Measurements from ENCODE around the gene VPS16. TPM values are rescaled to one million over a fixed set of nuclear protein-coding genes. Genes with fewer than 3 reads are reported as not detected.

Gene VPS16
- total RNA-seq, 1 donor from 2014 or later, result 46.0 TPM

- H3K36me3 Mint-ChIP-seq (ENCODE audit: low read depth), result peaks cover 26% of the 10 kb centered on the region
These were observed 31.3 kb downstream of the VPS16 start for GRCh38 chr20:2871661-2872458.

DNA sequence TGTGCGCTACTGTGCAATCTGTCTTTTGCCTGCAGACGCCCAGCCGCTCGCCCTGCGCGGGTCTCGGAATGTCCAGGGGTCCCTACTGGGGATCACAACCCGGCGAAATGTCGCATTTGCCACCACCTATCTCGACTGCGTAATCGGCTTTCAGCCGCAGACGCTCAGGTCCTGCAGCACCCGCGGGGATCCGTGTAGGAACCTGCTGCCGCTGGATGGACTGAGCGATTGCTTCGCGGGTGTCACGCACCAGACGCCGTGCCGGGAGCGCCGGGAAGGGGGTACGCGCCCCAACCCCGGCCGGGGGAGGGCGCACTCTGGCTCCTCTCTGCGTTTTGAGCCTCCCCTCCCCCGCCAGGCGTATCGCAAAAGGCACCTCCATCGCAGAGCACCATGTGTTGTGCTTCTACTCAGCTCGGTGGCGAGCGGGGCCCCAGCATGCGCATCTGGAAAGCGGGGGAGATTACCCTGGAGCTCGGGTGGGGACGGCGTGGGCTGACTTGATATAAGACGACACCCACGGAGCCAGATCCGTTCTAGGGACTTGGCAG, 32.0 kb downstream of the VPS16 start:
- Mint-ChIP-seq H3K36me3 (ENCODE audit: low read depth) (peaks cover 28% of the 10 kb centered on the region), H3K9me3 (no peaks in the 10 kb centered on the region), H3K27ac (peak overlapping the region; percentile 95), H3K4me1 (ENCODE audit: low read depth) (peaks cover 50% of the 10 kb centered on the region), H3K4me3 (peak overlapping the region; percentile 91), H3K27me3 (ENCODE audit: insufficient read depth) (no peaks in the 10 kb centered on the region)
- DNase-seq (ENCODE audit: low spot score), result peak; percentile 69
- intact Hi-C loops (cut with micrococcal nuclease), result loop anchor here (1.0 to 10.0 kb wide), 11 partner anchors 12 to 332 kb away; partner anchors contain the start of genes DDRGK1, FASTKD5, ITPA and PCED1A

More at GRCh38 chr20:2871661-2872458, 31.3 kb downstream of the VPS16 start:
- Mint-ChIP-seq H3K4me1 (ENCODE audit: low read depth) (peaks cover 51% of the 10 kb centered on the region), H3K27ac (peak overlapping the region; percentile 71), H3K4me3 (peak overlapping the region; percentile 91), H3K27me3 (ENCODE audit: insufficient read depth) (no peaks in the 10 kb centered on the region), H3K9me3 (no peaks in the 10 kb centered on the region)
- DNase-seq (ENCODE audit: low spot score), result no peak
- intact Hi-C loops (cut with micrococcal nuclease), result loop anchor here (2.0 to 10.0 kb wide), 5 partner anchors 40 to 333 kb away; partner anchors contain the start of genes DDRGK1, FASTKD5, ITPA and UBOX5

DNA sequence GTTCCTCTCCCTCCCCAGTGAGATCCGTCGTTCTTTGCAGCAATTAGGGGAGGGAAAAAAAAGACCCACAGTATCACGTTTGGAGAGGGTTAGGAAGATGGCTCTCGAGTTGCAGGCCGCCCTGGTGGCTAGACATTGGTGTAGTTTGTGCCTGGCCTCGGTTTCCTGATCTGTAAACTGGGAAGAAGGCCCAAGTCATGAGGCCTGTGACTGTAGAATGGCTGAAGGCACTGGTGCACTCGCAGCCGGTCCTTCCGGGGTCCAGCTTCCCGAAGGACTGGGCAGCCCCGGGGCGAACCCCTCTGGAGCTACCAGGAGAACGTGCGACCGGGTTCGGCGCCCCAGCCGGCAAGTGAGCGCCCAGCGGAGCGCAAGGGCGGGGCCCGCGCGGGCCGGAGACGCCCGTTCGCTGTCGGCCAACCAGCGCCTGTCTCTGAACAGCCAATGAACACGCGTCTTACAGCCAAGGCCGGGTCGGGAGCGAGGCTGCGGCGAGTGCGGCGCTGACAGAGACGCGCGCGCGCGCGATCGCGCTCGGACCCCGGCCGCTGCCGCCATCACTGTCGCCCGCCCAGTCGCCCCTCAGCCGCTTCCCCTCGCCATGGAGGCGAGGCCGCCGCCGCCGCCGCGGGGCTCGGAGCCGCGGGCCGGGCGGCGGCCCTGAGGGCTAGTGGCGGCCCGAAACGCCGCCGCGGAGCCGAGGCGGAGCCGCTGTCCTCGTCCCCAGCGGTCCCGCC, 32.6 kb downstream of the VPS16 start, which contains the start of gene PTPRA:
PTPRA (plus strand) TSS at position 472 of the 737 bp plus-strand sequence. CDS start 90,797 bp downstream, outside the sequence.
- no peaks in the 10 kb centered on the region for H3K9me3 Mint-ChIP-seq
- peaks cover 25% of the 10 kb centered on the region for H3K36me3 Mint-ChIP-seq (ENCODE audit: low read depth)
- H3K27me3 Mint-ChIP-seq (ENCODE audit: insufficient read depth), result no peaks in the 10 kb centered on the region
- intact Hi-C loops (cut with micrococcal nuclease), result loop anchor here (1.0 to 10.0 kb wide), 11 partner anchors 11 to 332 kb away; partner anchors contain the start of genes DDRGK1, FASTKD5, ITPA and PCED1A
- peak; percentile 90 for DNase-seq (ENCODE audit: low spot score)
- peak within 1 kb of the TSS; percentile 95 for H3K27ac Mint-ChIP-seq
- H3K4me1 Mint-ChIP-seq (ENCODE audit: low read depth), result peaks cover 49% of the 10 kb centered on the region
- peak within 1 kb of the TSS; percentile 92 for H3K4me3 Mint-ChIP-seq

DNA sequence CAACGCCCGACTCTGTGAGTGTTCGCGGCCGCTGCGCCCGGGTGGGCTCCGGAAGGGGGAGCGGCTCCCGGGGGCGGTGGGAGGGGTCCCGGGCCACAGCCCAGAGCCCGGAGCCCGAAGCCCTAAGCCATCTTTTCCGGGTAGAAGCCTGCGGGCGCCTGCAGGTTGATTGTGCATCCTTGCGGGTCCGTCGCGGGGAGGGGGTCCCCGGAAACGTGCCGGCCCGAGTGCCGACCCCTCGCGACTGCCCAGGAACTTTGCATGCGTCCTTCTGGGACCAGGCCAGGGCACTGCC, 33.1 kb downstream of the VPS16 start:
- no peaks in the 10 kb centered on the region for H3K27me3 Mint-ChIP-seq (ENCODE audit: insufficient read depth)
- intact Hi-C loops (cut with micrococcal nuclease), result loop anchor here (1.0 to 10.0 kb wide), 11 partner anchors 11 to 331 kb away; partner anchors contain the start of genes DDRGK1, FASTKD5, ITPA and PCED1A
- H3K4me1 Mint-ChIP-seq (ENCODE audit: low read depth), result peaks cover 52% of the 10 kb centered on the region
- peak; percentile 57 for DNase-seq (ENCODE audit: low spot score)
- H3K27ac Mint-ChIP-seq, result peak overlapping the region; percentile 42
- no peaks in the 10 kb centered on the region for H3K9me3 Mint-ChIP-seq
- H3K36me3 Mint-ChIP-seq (ENCODE audit: low read depth), result peaks cover 27% of the 10 kb centered on the region
- peak overlapping the region; percentile 92 for H3K4me3 Mint-ChIP-seq

DNA sequence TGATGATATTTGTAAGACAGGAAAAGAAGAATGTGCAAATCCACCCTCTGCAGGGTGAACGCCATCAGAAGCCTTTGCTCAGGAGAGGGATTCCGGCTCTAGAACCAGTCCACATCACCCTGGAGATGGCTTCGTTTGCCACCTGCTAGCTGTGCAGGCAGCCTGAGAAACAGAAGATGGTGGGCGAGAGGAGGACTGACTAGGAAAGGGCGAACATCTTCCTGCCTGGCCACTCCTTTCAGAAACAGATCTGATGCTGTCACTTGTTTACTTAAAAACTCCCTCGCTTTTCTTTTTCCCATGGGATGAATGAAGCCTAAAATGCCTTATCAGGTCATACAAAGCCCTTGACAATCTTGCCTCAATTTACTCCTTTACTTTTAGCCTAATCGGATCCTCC, 33.9 kb downstream of the VPS16 start:
- Mint-ChIP-seq H3K36me3 (ENCODE audit: low read depth) (peaks cover 29% of the 10 kb centered on the region), H3K27me3 (ENCODE audit: insufficient read depth) (no peaks in the 10 kb centered on the region), H3K4me1 (ENCODE audit: low read depth) (peaks cover 57% of the 10 kb centered on the region), H3K9me3 (no peaks in the 10 kb centered on the region), H3K27ac (peak overlapping the region; percentile 42), H3K4me3 (peak overlapping the region; percentile 92)
- no peak for DNase-seq (ENCODE audit: low spot score)
- intact Hi-C loops (cut with micrococcal nuclease), result loop anchor here (5.0 to 10.0 kb wide), 4 partner anchors 42 to 330 kb away; partner anchors contain the start of genes DDRGK1, FASTKD5, ITPA and UBOX5

- Mint-ChIP-seq H3K27ac (no peak overlapping the region), H3K27me3 (ENCODE audit: insufficient read depth) (no peaks in the 10 kb centered on the region), H3K9me3 (no peaks in the 10 kb centered on the region)
These were observed 35.2 kb downstream of the VPS16 start for GRCh38 chr20:2875690-2876203.

DNA sequence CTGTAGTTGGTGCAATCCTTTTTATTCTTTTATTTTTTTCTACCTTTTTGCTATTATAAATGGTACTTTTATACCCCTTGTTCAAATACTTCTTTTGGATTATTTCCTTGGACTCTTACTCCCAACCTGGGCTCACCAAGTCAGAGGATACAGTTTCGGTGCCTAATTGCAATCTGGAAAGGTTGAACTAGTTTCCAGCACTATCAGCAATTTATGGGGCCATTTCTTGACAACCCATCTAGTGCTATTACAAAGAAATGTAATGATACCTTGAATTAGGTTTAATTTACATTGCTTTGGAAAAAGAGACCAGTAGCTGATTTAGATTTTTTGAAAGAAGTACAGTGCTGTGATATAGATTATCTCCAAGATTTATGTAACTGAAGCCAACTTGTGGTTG, 38.0 kb downstream of the VPS16 start:
- H3K36me3 Mint-ChIP-seq (ENCODE audit: low read depth), result peaks cover 31% of the 10 kb centered on the region
- H3K9me3 Mint-ChIP-seq, result no peaks in the 10 kb centered on the region
- no peaks in the 10 kb centered on the region for H3K27me3 Mint-ChIP-seq (ENCODE audit: insufficient read depth)
- no peak for DNase-seq (ENCODE audit: low spot score)
- intact Hi-C loops (cut with micrococcal nuclease), result loop anchor here (10.0 kb wide), 1 partner anchor 326 kb away; the partner anchor contains the start of genes DDRGK1 and ITPA
- no peak overlapping the region for H3K4me3 Mint-ChIP-seq
- H3K27ac Mint-ChIP-seq, result no peak overlapping the region
- H3K4me1 Mint-ChIP-seq (ENCODE audit: low read depth), result peaks cover 35% of the 10 kb centered on the region

More at GRCh38 chr20:2875690-2876203, 35.2 kb downstream of the VPS16 start:
- Mint-ChIP-seq H3K36me3 (ENCODE audit: low read depth) (peaks cover 31% of the 10 kb centered on the region), H3K4me3 (peak overlapping the region; percentile 27), H3K4me1 (ENCODE audit: low read depth) (peaks cover 51% of the 10 kb centered on the region)
- intact Hi-C loops (cut with micrococcal nuclease), result loop anchor here (10.0 kb wide), 1 partner anchor 329 kb away; the partner anchor contains the start of genes DDRGK1 and ITPA
- no peak for DNase-seq (ENCODE audit: low spot score)

DNA sequence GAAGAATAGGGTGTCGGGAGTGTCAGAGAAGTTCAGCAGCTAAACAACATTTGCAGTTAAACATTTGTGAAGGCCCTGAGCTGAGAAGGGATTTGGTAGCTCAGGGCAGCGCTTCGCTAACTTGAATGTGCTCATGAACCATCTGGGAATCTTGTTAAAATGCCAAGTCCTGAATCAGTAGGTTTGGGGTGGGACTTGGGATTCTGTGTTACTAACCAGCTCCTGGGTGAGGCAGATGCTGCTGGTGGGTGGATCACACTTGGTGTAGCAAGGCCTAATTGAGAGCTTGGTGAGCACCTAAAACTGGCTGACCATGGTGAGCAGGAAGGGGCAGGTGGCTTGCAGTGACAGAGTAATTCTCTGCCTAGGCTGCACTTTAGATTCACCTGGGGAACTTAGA, 38.6 kb downstream of the VPS16 start:
- no peak overlapping the region for H3K27ac Mint-ChIP-seq

GRCh38 chr20:2880650-2881049, 40.1 kb downstream of the VPS16 start:
- Mint-ChIP-seq H3K27ac (no peak overlapping the region), H3K4me1 (ENCODE audit: low read depth) (peaks cover 43% of the 10 kb centered on the region)

More for the DNA sequence above, 38.6 kb downstream of the VPS16 start:
- peaks cover 34% of the 10 kb centered on the region for H3K36me3 Mint-ChIP-seq (ENCODE audit: low read depth)
- no peak overlapping the region for H3K4me3 Mint-ChIP-seq
- no peak for DNase-seq (ENCODE audit: low spot score)
- no peaks in the 10 kb centered on the region for H3K9me3 Mint-ChIP-seq
- H3K27me3 Mint-ChIP-seq (ENCODE audit: insufficient read depth), result no peaks in the 10 kb centered on the region
- intact Hi-C loops (cut with micrococcal nuclease), result loop anchor here (10.0 kb wide), 1 partner anchor 326 kb away; the partner anchor contains the start of genes DDRGK1 and ITPA
- peaks cover 41% of the 10 kb centered on the region for H3K4me1 Mint-ChIP-seq (ENCODE audit: low read depth)

DNA sequence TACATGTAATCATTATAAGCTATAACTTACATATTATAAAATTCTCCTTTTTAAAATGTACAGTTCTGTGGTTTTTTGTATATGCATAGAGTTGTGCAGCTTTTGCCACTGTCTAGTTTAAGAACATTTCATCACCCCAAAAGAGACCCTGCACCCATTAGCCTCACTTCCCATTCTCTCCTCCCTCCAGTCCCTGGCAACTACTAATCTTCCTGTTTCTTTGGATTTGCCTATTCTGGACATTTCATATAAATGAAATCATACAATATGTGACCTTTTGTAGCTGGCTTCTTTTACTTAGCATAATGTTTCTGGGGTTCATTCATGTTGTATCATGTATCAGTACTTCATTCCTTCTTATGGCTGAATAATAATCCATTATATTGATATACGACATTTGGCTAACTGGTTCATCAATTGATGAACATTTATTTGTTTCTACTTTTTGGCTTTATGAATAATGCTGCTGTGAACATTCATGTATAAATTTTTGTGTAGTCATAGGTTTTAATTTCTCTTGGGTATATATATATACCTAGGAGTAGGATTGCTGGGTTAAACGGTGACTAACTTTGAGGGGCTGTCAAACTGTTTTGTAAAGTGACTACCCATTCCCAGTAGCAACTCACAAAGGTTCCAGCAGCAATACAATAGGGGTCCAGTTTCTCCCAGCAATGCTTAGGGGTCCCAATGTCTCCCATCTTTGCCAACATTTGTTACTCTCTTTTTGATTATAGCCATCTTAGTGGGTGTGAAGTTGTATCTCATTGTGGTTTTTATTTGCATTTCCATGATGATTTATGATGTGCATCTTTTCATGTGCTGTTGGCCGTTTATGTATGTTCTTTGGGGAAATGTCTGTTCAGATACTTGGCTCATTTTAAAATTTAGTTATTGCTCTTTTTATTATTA, 43.4 kb downstream of the VPS16 start:
- DNase-seq (ENCODE audit: low spot score), result no peak
- peak overlapping the region; percentile 60 for H3K27ac Mint-ChIP-seq
- H3K9me3 Mint-ChIP-seq, result no peaks in the 10 kb centered on the region
- H3K4me3 Mint-ChIP-seq, result no peak overlapping the region
- peaks cover 8% of the 10 kb centered on the region for H3K36me3 Mint-ChIP-seq (ENCODE audit: low read depth)
- intact Hi-C loops (cut with micrococcal nuclease), result loop anchor here (1.0 kb wide), 1 partner anchor 11 kb away; the partner anchor contains the start of gene PTPRA
- H3K4me1 Mint-ChIP-seq (ENCODE audit: low read depth), result peaks cover 40% of the 10 kb centered on the region
- H3K27me3 Mint-ChIP-seq (ENCODE audit: insufficient read depth), result no peaks in the 10 kb centered on the region

More at GRCh38 chr20:2880650-2881049, 40.1 kb downstream of the VPS16 start:
- H3K27me3 Mint-ChIP-seq (ENCODE audit: insufficient read depth), result no peaks in the 10 kb centered on the region
- no peak overlapping the region for H3K4me3 Mint-ChIP-seq
- intact Hi-C loops (cut with micrococcal nuclease), result no loop called here
- H3K36me3 Mint-ChIP-seq (ENCODE audit: low read depth), result peaks cover 23% of the 10 kb centered on the region
- DNase-seq (ENCODE audit: low spot score), result no peak
- H3K9me3 Mint-ChIP-seq, result no peaks in the 10 kb centered on the region

- Mint-ChIP-seq H3K4me3 (no peak overlapping the region), H3K4me1 (ENCODE audit: low read depth) (peaks cover 59% of the 10 kb centered on the region), H3K27ac (no peak overlapping the region), H3K27me3 (ENCODE audit: insufficient read depth) (no peaks in the 10 kb centered on the region), H3K9me3 (no peaks in the 10 kb centered on the region), H3K36me3 (ENCODE audit: low read depth) (peaks cover 15% of the 10 kb centered on the region)
- intact Hi-C loops (cut with micrococcal nuclease), result no loop called here
- DNase-seq (ENCODE audit: low spot score), result no peak
These were observed 47.2 kb downstream of the VPS16 start for GRCh38 chr20:2887715-2888114.
